Measurements from ENCODE around the gene SMIM11. TPM values are rescaled to one million over a fixed set of nuclear protein-coding genes. Genes with fewer than 3 reads are reported as not detected.

The SMIM11 gene
- total and polyA plus RNA-seq, 10 of the 15 experiments (the other 5 are each of a cell fraction or from before 2014, with no cell fraction given), result 4.8 to 43.1 (median 16.0) TPM

GRCh38 chr21:34343838-34344381 is 31.4 kb upstream of the SMIM11 start (continued):
- TF ChIP-seq ETV6 (conservative IDR thresholded peaks at IDR 0.05 in 1 of 2, IDR thresholded peaks at IDR 0.05 in 1 of 2; ENCODE audit: borderline replicate concordance in 1 of 2, low read depth in 1 of 2) (no peak), RAD21 (IDR thresholded peaks at IDR 0.05; ENCODE audit: insufficient read depth, low read depth, low read length) (no peak), BCL11A (IDR thresholded peaks at IDR 0.05; ENCODE audit: low read depth, low read length) (no peak)
- TF ChIP-seq, protein P1, sequence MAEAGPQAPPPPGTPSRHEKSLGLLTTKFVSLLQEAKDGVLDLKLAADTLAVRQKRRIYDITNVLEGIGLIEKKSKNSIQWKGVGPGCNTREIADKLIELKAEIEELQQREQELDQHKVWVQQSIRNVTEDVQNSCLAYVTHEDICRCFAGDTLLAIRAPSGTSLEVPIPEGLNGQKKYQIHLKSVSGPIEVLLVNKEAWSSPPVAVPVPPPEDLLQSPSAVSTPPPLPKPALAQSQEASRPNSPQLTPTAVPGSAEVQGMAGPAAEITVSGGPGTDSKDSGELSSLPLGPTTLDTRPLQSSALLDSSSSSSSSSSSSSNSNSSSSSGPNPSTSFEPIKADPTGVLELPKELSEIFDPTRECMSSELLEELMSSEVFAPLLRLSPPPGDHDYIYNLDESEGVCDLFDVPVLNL (IDR thresholded peaks at IDR 0.05; ENCODE audit: low read depth, low read length), result no peak

DNA sequence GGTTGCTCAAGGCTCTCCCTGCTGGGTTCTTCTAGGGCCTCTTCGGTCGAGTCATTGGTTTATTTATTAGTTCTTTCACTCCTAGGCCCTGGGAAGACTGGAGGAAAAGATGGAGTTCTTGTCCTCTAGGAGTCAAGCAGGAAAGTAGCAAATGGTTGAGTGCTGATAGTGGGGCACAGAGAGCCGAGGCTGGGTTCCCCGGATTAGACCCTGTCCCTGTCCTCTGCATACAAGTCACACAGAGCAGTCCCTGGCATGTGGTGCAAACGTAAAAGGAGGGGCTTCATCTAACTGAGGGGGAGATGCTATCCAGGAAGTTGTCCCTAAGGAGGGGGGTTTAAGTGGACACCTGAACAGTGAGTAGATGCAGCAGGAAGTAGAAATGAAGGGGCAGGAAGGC is 30.7 kb upstream of the SMIM11 start:
- Histone ChIP-seq H3K27me3 (replicated peaks in 1 of 2; ENCODE audit: control insufficient read depth in 2 of 2, insufficient read depth in 2 of 2, low read length in 1 of 2) (no peaks in the 10 kb centered on the region; a peak in 1 of 4 replicates), H3K9me3 (replicated peaks; ENCODE audit: control insufficient read depth, insufficient read depth, low read length) (no peaks in the 10 kb centered on the region), H3K4me1 (ENCODE audit: control insufficient read depth, insufficient read depth, low read length) (no peaks in the 10 kb centered on the region), H4K20me1 (ENCODE audit: control insufficient read depth, insufficient read depth) (no peaks in the 10 kb centered on the region), H3K36me3 (ENCODE audit: control insufficient read depth in 2 of 2, insufficient read depth in 2 of 2, low read length in 1 of 2) (no peaks in the 10 kb centered on the region), H3K27ac (ENCODE audit: control insufficient read depth, insufficient read depth) (no peak overlapping the region), H3K79me2 (ENCODE audit: control insufficient read depth, insufficient read depth, low read length) (no peaks in the 10 kb centered on the region), H3K4me3 (no peak overlapping the region), H3K4me2 (ENCODE audit: control insufficient read depth, insufficient read depth) (no peak overlapping the region), H2AFZ (ENCODE audit: control insufficient read depth, low read depth, low read length) (no peak overlapping the region), H3K9ac (ENCODE audit: control insufficient read depth, insufficient read depth, low read length) (no peak overlapping the region)
- RAD21 ChIA-PET (ENCODE audit: unreplicated experiment), result interaction anchor here (11.0 kb wide), 1 partner anchor 423 kb away, joined by 241 read pairs; no protein-coding TSS in a partner anchor
- WGBS (ENCODE audit: insufficient coverage, insufficient replicate concordance, low lambda C conversion rate, missing lambda C conversion rate), result under 1% methylated on average over 5 of the region's 5 CpGs
- CTCF ChIA-PET, result interaction anchor here (4.2 kb wide), 1 partner anchor 421 kb away, joined by 21 read pairs; no protein-coding TSS in a partner anchor
- DNase-seq (ENCODE audit: low read depth, low spot score), result no peak
- no peak for ATAC-seq
- no peak for TF ChIP-seq E2F8 (IDR thresholded peaks at IDR 0.05; ENCODE audit: low read depth, partially characterized antibody)
- TF ChIP-seq, protein P2, sequence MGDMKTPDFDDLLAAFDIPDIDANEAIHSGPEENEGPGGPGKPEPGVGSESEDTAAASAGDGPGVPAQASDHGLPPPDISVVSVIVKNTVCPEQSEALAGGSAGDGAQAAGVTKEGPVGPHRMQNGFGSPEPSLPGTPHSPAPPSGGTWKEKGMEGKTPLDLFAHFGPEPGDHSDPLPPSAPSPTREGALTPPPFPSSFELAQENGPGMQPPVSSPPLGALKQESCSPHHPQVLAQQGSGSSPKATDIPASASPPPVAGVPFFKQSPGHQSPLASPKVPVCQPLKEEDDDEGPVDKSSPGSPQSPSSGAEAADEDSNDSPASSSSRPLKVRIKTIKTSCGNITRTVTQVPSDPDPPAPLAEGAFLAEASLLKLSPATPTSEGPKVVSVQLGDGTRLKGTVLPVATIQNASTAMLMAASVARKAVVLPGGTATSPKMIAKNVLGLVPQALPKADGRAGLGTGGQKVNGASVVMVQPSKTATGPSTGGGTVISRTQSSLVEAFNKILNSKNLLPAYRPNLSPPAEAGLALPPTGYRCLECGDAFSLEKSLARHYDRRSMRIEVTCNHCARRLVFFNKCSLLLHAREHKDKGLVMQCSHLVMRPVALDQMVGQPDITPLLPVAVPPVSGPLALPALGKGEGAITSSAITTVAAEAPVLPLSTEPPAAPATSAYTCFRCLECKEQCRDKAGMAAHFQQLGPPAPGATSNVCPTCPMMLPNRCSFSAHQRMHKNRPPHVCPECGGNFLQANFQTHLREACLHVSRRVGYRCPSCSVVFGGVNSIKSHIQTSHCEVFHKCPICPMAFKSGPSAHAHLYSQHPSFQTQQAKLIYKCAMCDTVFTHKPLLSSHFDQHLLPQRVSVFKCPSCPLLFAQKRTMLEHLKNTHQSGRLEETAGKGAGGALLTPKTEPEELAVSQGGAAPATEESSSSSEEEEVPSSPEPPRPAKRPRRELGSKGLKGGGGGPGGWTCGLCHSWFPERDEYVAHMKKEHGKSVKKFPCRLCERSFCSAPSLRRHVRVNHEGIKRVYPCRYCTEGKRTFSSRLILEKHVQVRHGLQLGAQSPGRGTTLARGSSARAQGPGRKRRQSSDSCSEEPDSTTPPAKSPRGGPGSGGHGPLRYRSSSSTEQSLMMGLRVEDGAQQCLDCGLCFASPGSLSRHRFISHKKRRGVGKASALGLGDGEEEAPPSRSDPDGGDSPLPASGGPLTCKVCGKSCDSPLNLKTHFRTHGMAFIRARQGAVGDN (IDR thresholded peaks at IDR 0.05), result no peak
- in situ Hi-C loops (cut with MboI) (no loop called here), intact Hi-C loops (cut with micrococcal nuclease; ENCODE audit: unreplicated experiment) (no loop called here)
- no peak for FAIRE-seq
- SMC1A ChIA-PET (ENCODE audit: uncharacterized antibody, unreplicated experiment), result interaction anchor here (1.1 to 1.8 kb wide), 2 partner anchors 43 to 421 kb away, joined by 3 read pairs; no protein-coding TSS in a partner anchor
- no TSS peak for BruUV-seq (replicated peaks)
- POLR2A ChIA-PET, result no interaction called here
